Activated T-cell treated with anti-CD3 and anti-CD28 coated beads, Interleukin-2, amount 50 U/mL, for 24 hours (primary cell): Measurements from ENCODE around the gene FBLN2.

Experiments
- DNase-seq: peaks from one replicate; pipeline ENCODE4 v3.0.0-alpha.2; 2020
- H3K27ac Mint-ChIP-seq: 2 replicates; pipeline ENCODE4 v1.8.0; 2020; ENCODE audit warnings: mild to moderate bottlenecking, mixed read lengths
- H3K27me3 Mint-ChIP-seq: 2 replicates; pipeline ENCODE4 v1.8.0; 2020; ENCODE audit warnings: mixed read lengths
- H3K36me3 Mint-ChIP-seq: 2 replicates; pipeline ENCODE4 v1.8.0; 2020; ENCODE audit warnings: low read depth, mixed read lengths
- H3K4me1 Mint-ChIP-seq: 2 replicates; pipeline ENCODE4 v1.8.0; 2020; ENCODE audit warnings: low read depth, mixed read lengths
- H3K4me3 Mint-ChIP-seq: 2 replicates; pipeline ENCODE4 v1.8.0; 2020; ENCODE audit warnings: mild to moderate bottlenecking, moderate library complexity, mixed read lengths
- H3K9me3 Mint-ChIP-seq: 2 replicates; pipeline ENCODE4 v1.8.0; 2020; ENCODE audit warnings: mixed read lengths

Gene FBLN2

DNA sequence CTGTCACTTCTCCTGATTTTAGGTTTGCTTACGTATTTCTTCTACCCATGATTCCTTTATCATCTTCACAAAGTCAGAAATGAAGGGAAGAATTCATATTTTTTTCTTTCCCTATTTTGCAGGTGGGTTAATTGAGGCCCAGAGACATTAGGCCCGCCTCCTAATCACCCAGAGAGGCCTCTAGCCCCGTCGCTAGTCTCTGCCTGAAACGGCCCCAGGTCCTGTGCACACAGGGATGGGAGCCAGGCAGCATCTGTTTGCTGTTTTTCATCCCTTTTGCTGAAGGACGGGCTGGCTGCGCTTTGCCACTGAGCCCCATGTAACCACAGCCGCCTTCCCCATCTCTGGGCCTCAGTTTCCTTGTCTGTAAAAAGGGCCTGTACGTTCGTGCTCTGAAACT is 135.9 kb downstream of the FBLN2 start:
- H3K4me3 Mint-ChIP-seq, result no peak overlapping the region
- no peaks in the 10 kb centered on the region for H3K36me3 Mint-ChIP-seq
- H3K9me3 Mint-ChIP-seq, result peaks cover 3% of the 10 kb centered on the region
- no peaks in the 10 kb centered on the region for H3K4me1 Mint-ChIP-seq
- H3K27me3 Mint-ChIP-seq, result no peaks in the 10 kb centered on the region
- DNase-seq, result no peak
- no peak overlapping the region for H3K27ac Mint-ChIP-seq

DNA sequence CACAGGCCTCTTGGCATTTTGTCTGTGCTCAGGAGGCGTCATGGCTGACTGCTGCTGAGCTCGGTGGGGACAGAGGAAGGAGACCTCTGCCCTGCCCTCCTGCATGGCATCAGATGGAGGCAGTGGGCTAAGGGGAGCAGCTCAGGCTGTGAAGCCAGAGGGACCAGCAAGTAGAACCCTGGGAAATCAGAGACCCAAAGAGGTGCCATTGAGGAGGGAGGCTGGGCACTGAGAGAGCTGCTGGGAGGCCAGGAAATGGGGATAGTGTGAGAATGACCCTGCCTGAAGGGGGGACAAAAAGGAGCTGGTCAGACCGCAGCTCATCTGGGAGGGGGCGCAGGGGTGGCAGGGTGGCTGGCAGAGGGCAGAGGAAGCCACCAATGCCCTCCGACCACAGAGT is 136.8 kb downstream of the FBLN2 start:
- H3K4me1 Mint-ChIP-seq, result no peaks in the 10 kb centered on the region
- DNase-seq, result no peak
- peaks cover 3% of the 10 kb centered on the region for H3K9me3 Mint-ChIP-seq
- H3K4me3 Mint-ChIP-seq, result no peak overlapping the region
- no peaks in the 10 kb centered on the region for H3K27me3 Mint-ChIP-seq
- no peaks in the 10 kb centered on the region for H3K36me3 Mint-ChIP-seq
- H3K27ac Mint-ChIP-seq, result no peak overlapping the region

DNA sequence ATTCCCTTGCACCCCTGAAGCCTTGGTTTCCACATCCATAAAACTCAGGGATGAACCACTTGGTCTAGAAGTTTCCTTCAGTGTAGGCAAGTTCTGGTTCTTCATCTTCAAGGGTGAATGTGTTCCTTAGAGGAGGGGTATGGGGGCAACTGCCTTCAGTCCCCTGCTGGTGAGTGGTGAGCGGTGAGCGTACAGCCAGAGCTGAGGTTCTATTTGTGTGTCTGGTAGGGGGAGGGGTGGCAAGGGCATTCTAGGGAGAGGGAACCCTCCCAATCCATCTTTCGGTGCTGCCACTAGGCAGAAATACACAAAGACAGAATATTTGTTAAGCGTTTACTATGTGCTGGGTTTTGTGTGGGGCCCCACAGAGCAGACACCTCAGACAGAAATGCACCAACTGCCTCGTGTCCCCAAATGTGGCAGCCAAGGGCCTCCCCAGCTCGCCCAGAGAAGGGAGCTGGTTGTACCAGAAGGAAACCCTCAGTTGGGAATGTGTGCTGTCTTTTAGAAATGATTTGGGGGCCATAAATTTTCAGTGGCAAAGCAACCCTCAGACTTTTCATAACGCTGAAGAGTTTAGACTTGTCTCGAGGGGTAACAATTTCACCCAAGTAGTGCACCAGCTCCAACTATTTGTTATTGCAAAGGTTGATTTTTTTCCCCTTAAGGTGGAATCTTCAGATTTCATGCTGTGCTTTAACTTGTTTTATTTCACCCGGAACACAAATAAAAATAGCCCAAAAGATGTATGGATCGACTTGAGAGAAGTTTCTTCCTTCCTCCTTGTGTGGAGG is 137.6 kb downstream of the FBLN2 start:
- no peak for DNase-seq
- H3K27me3 Mint-ChIP-seq, result no peaks in the 10 kb centered on the region
- H3K4me1 Mint-ChIP-seq, result no peaks in the 10 kb centered on the region
- no peak overlapping the region for H3K27ac Mint-ChIP-seq
- no peak overlapping the region for H3K4me3 Mint-ChIP-seq
- H3K9me3 Mint-ChIP-seq, result peaks cover 3% of the 10 kb centered on the region
- no peaks in the 10 kb centered on the region for H3K36me3 Mint-ChIP-seq

DNA sequence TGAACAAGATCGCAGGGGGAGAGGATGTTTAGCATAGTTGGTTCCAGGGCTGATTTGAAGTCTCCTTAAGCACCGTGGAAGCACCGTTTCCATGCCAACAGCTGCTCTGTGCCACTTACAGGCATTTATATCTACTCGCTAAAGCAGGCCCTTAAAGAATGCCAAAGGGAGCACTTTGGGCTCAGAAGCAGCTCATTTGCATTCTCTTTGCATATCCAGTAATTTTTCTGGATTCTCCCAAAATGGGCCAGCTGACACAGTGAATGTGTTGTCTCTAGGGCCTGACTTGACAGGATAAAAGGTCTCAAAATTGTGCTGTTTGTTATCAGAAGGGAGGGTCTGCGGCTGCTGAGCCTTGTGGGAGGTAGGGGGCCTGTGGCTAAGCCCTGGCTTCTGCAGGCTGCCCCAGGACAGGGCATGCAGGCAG is 138.6 kb downstream of the FBLN2 start:
- H3K4me3 Mint-ChIP-seq, result no peak overlapping the region
- no peak for DNase-seq
- no peaks in the 10 kb centered on the region for H3K4me1 Mint-ChIP-seq
- H3K27ac Mint-ChIP-seq, result no peak overlapping the region
- no peaks in the 10 kb centered on the region for H3K36me3 Mint-ChIP-seq
- H3K27me3 Mint-ChIP-seq, result no peaks in the 10 kb centered on the region
- peaks cover 3% of the 10 kb centered on the region for H3K9me3 Mint-ChIP-seq
